ENCODE measurements around the gene UBQLN2.
"Not testable (repeated sequence)": the region's sequence is repeated elsewhere in the genome, so short reads cannot be mapped to it uniquely, and the experiment has no call there.

UBQLN2 gene

GRCh38 chrX:56588397-56589188 lies 25.2 kb downstream of the UBQLN2 start:
- TF ChIP-seq, protein P1, sequence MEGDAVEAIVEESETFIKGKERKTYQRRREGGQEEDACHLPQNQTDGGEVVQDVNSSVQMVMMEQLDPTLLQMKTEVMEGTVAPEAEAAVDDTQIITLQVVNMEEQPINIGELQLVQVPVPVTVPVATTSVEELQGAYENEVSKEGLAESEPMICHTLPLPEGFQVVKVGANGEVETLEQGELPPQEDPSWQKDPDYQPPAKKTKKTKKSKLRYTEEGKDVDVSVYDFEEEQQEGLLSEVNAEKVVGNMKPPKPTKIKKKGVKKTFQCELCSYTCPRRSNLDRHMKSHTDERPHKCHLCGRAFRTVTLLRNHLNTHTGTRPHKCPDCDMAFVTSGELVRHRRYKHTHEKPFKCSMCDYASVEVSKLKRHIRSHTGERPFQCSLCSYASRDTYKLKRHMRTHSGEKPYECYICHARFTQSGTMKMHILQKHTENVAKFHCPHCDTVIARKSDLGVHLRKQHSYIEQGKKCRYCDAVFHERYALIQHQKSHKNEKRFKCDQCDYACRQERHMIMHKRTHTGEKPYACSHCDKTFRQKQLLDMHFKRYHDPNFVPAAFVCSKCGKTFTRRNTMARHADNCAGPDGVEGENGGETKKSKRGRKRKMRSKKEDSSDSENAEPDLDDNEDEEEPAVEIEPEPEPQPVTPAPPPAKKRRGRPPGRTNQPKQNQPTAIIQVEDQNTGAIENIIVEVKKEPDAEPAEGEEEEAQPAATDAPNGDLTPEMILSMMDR (IDR thresholded peaks at IDR 0.05): no peak
- Histone ChIP-seq H3K4me3 (no peak overlapping the region), H3K27ac (no peak overlapping the region)
- DNase-seq (ENCODE audit: low spot score): no peak

GRCh38 chrX:56591830-56592229 lies 28.4 kb downstream of the UBQLN2 start:
- not testable (repeated sequence) for H3K4me3 ChIP-seq

DNA sequence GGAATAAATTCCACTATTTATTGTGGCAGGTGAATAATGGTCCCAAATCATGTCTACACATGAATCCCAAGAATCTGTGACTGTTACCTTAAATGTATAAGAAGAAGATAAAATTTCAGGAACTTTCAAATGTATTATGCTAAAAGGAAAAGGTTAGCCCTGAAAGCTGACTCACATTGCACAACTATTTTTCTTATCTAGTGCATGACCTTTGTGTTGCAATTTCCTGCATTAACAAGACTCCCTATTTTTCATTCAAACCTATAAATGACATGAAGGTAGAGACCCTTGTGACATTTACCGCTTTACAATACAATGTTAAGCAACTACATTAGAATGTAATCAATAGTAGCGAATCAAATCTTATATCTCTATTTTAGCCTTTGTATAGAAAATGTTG lies 36.7 kb downstream of the UBQLN2 start:
- DNase-seq (ENCODE audit: low spot score): no peak
- Histone ChIP-seq H3K4me3 (no peak overlapping the region), H3K27ac (no peak overlapping the region)
- TF ChIP-seq, protein P1 (IDR thresholded peaks at IDR 0.05): no peak

More at GRCh38 chrX:56591830-56592229, 28.4 kb downstream of the UBQLN2 start:
- H3K27ac ChIP-seq; DNase-seq (ENCODE audit: low spot score): not testable (repeated sequence)

GRCh38 chrX:56600987-56601386 lies 37.6 kb downstream of the UBQLN2 start:
- Histone ChIP-seq H3K27ac (no peak overlapping the region), H3K4me3 (no peak overlapping the region)
- TF ChIP-seq, protein P1 (IDR thresholded peaks at IDR 0.05): no peak
- no peak for DNase-seq (ENCODE audit: low spot score)

- TF ChIP-seq, protein P1 (IDR thresholded peaks at IDR 0.05): no peak
Measured at GRCh38 chrX:56615282-56615681, 51.9 kb downstream of the UBQLN2 start.

More at GRCh38 chrX:56615282-56615681, 51.9 kb downstream of the UBQLN2 start:
- H3K4me3 ChIP-seq: no peak overlapping the region
- no peak for DNase-seq (ENCODE audit: low spot score)
- H3K27ac ChIP-seq: no peak overlapping the region

All from coronary artery (tissue), 2 donors.